Breast epithelium (tissue), 4 donors: ENCODE data around the gene CYP2A6. TPM values are rescaled to one million over a fixed set of nuclear protein-coding genes. Genes with fewer than 3 reads are reported as not detected.
A peak's percentile ranks its signal among the peaks of the same experiment; 100 is the strongest.
"Not testable (repeated sequence)": the region's sequence is repeated elsewhere in the genome, so short reads cannot be mapped to it uniquely, and the experiment has no call there.

Experiments used
- DNase-seq, 2 donors: peaks; one replicate each; pipeline ENCODE4 v3.0.0-alpha.2; 2019; ENCODE audit warnings: low spot score in 2 of 2
- H3K27ac ChIP-seq, 2 donors: fragments of 200-600 bp; sonication (generic) in 1 of 2; one replicate each; pipeline ENCODE4 v1.5.1; 2016 to 2019; ENCODE audit warnings: mild to moderate bottlenecking in 1 of 2
- H3K27me3 ChIP-seq, 2 donors: fragments of 200-600 bp; sonication (generic) in 1 of 2; one replicate each; pipeline versions ENCODE4 v1.5.1 to v1.6.0; 2017 to 2019; ENCODE audit warnings: control low read depth in 1 of 2, mild to moderate bottlenecking in 1 of 2
- H3K36me3 ChIP-seq: fragments of 200-600 bp; one replicate; pipeline ENCODE4 v1.5.1; 2019
- H3K4me1 ChIP-seq, 2 donors: fragments of 200-600 bp; sonication (generic); one replicate each; pipeline ENCODE4 v1.5.1; 2016 to 2019; ENCODE audit warnings: control low read depth in 1 of 2
- H3K4me3 ChIP-seq, 3 donors: fragments of 200-600 bp; sonication (generic); 1 replicate in 2 of 3; 2 replicates in 1 of 3; pipeline ENCODE4 v1.5.1; 2016 to 2019; ENCODE audit warnings: mild to moderate bottlenecking in 3 of 3, moderate library complexity in 2 of 3
- H3K9me3 ChIP-seq, 2 donors: fragments of 200-600 bp; sonication (generic) in 1 of 2; one replicate each; pipeline ENCODE4 v1.5.1; 2016 to 2019; ENCODE audit warnings: control low read depth in 1 of 2
- CTCF ChIP-seq, 3 donors: fragments of 450-650 bp; IDR thresholded peaks; one replicate each; pipeline ENCODE4 v1.5.1; 2016 to 2017; ENCODE audit warnings: antibody characterized with exemption in 3 of 3, mild to moderate bottlenecking in 3 of 3, moderate library complexity in 3 of 3
- POLR2A ChIP-seq: fragments of 450-650 bp; IDR thresholded peaks from one replicate; pipeline ENCODE4 v1.6.1; 2016; ENCODE audit warnings: antibody characterized with exemption, mild to moderate bottlenecking, moderate library complexity
- POLR2AphosphoS5 ChIP-seq, 3 donors: sonication (generic); formaldehyde crosslinking; IDR thresholded peaks; one replicate each; pipeline ENCODE4 v1.6.1; 2017; ENCODE audit warnings: antibody characterized with exemption in 3 of 3
- intact Hi-C: fragments of 100-400 bp; cut with DNase I; formaldehyde crosslinking; loops from one replicate; pipeline ENCODE4 v1.15.1; 2023; ENCODE audit warnings: low total_unique reads
- total RNA-seq, 3 donors: library from RNA; depleted of rRNA; stranded (reverse); fragments of >200 nt; gene quantifications; one replicate each; pipeline ENCODE4 v1.1.0, GENCODE V29; 2016

Gene CYP2A6
- total RNA-seq, 3 donors from 2014 or later: 0.64 TPM; not detected in 2

- Histone ChIP-seq H3K4me3 (peak overlapping the region; percentile 29 to 68 (median 50)), H3K9me3 (no peaks in the 10 kb centered on the region), H3K36me3 (no peaks in the 10 kb centered on the region), H3K27me3 (no peaks in the 10 kb centered on the region), H3K27ac (peak overlapping the region; percentile 81), H3K4me1 (peaks cover 7 to 13% of the 10 kb centered on the region in 2 donors)
- TF ChIP-seq POLR2A (no peak), POLR2AphosphoS5 (IDR thresholded peaks at IDR 0.05) (no peak), CTCF (IDR thresholded peaks at IDR 0.05) (no peak)
- intact Hi-C loops: loop anchor here (10.0 kb wide), 1 partner anchor 147 kb away; no protein-coding TSS in a partner anchor
- DNase-seq: no peak
Observed at GRCh38 chr19:40811478-40812341, 38.5 kb downstream of the CYP2A6 start.

GRCh38 chr19:40810649-40811408 lies 39.4 kb downstream of the CYP2A6 start:
- Histone ChIP-seq H3K4me3 (peak overlapping the region; percentile 29 to 68 (median 50)), H3K27ac (peak overlapping the region; percentile 81), H3K4me1 (peaks cover 11 to 19% of the 10 kb centered on the region in 2 donors)
- DNase-seq: peak; percentile 80
- not testable (repeated sequence) for H3K36me3 ChIP-seq, H3K9me3 ChIP-seq, H3K27me3 ChIP-seq
- TF ChIP-seq CTCF (IDR thresholded peaks at IDR 0.05) (peak in 1 of 3 donors; percentile 29), POLR2AphosphoS5 (IDR thresholded peaks at IDR 0.05) (peak in 1 of 3 donors; percentile 51)
- intact Hi-C loops: loop anchor here (10.0 kb wide), 1 partner anchor 146 kb away; no protein-coding TSS in a partner anchor

GRCh38 chr19:40810160-40810559 lies 40.1 kb downstream of the CYP2A6 start:
- TF ChIP-seq CTCF (IDR thresholded peaks at IDR 0.05) (no peak), POLR2AphosphoS5 (IDR thresholded peaks at IDR 0.05) (no peak), POLR2A (no peak)
- no peaks in the 10 kb centered on the region for H3K9me3 ChIP-seq
- no peaks in the 10 kb centered on the region for H3K27me3 ChIP-seq
- H3K4me1 ChIP-seq: peaks cover 11 to 24% of the 10 kb centered on the region in 2 donors
- peak overlapping the region; percentile 81 for H3K27ac ChIP-seq
- no peak for DNase-seq
- no peaks in the 10 kb centered on the region for H3K36me3 ChIP-seq
- H3K4me3 ChIP-seq: peak overlapping the region; percentile 29 to 68 (median 50)
- intact Hi-C loops: loop anchor here (10.0 kb wide), 1 partner anchor 145 kb away; no protein-coding TSS in a partner anchor

GRCh38 chr19:40809358-40810086 lies 40.7 kb downstream of the CYP2A6 start:
- H3K4me3 ChIP-seq: peak overlapping the region; percentile 29 to 68 (median 50)
- intact Hi-C loops: loop anchor here (10.0 kb wide), 1 partner anchor 145 kb away; no protein-coding TSS in a partner anchor
- peak overlapping the region; percentile 81 for H3K27ac ChIP-seq

GRCh38 chr19:40808497-40808896 lies 41.8 kb downstream of the CYP2A6 start:
- no peaks in the 10 kb centered on the region for H3K36me3 ChIP-seq
- no peaks in the 10 kb centered on the region for H3K9me3 ChIP-seq
- DNase-seq: no peak
- peak overlapping the region; percentile 79 to 81 for H3K27ac ChIP-seq
- intact Hi-C loops: no loop called here
- TF ChIP-seq CTCF (IDR thresholded peaks at IDR 0.05) (no peak), POLR2AphosphoS5 (IDR thresholded peaks at IDR 0.05) (no peak), POLR2A (no peak)
- no peaks in the 10 kb centered on the region for H3K27me3 ChIP-seq
- H3K4me1 ChIP-seq: peaks cover 15 to 40% of the 10 kb centered on the region in 2 donors
- H3K4me3 ChIP-seq: no peak overlapping the region

More at GRCh38 chr19:40809358-40810086, 40.7 kb downstream of the CYP2A6 start:
- no peak for DNase-seq
- Histone ChIP-seq H3K27me3 (no peaks in the 10 kb centered on the region), H3K4me1 (peaks cover 11 to 30% of the 10 kb centered on the region in 2 donors), H3K36me3 (no peaks in the 10 kb centered on the region), H3K9me3 (no peaks in the 10 kb centered on the region)
- TF ChIP-seq POLR2A: no peak
